ENCODE measurements around the gene ZPR1.

The ZPR1 gene

GRCh38 chr11:116750070-116750718 is 37.6 kb downstream of the ZPR1 start:
- no peak for DNase-seq (ENCODE audit: low spot score)

- DNase-seq (ENCODE audit: low spot score), result no peak
These were observed 45.7 kb downstream of the ZPR1 start for GRCh38 chr11:116742104-116742503.

GRCh38 chr11:116740741-116741140 is 47.1 kb downstream of the ZPR1 start:
- no peak for DNase-seq (ENCODE audit: low spot score)

- no peak for DNase-seq (ENCODE audit: low spot score)
These were observed 48.8 kb downstream of the ZPR1 start for GRCh38 chr11:116738975-116739374.

GRCh38 chr11:116736763-116737162 is 51.1 kb downstream of the ZPR1 start:
- DNase-seq (ENCODE audit: low spot score), result no peak

GRCh38 chr11:116733969-116734508 is 53.8 kb downstream of the ZPR1 start:
- DNase-seq (ENCODE audit: low spot score), result no peak

GRCh38 chr11:116733043-116733755 is 54.6 kb downstream of the ZPR1 start:
- no peak for DNase-seq (ENCODE audit: low spot score)

- peak; percentile 76 for DNase-seq (ENCODE audit: low spot score)
These were observed 55.4 kb downstream of the ZPR1 start for GRCh38 chr11:116732271-116733042.

GRCh38 chr11:116731821-116732220 is 56.0 kb downstream of the ZPR1 start:
- DNase-seq (ENCODE audit: low spot score), result no peak

GRCh38 chr11:116731097-116731761 is 56.6 kb downstream of the ZPR1 start:
- DNase-seq (ENCODE audit: low spot score), result no peak

- DNase-seq (ENCODE audit: low spot score), result no peak
These were observed 57.2 kb downstream of the ZPR1 start for GRCh38 chr11:116730601-116731000.

- DNase-seq (ENCODE audit: low spot score), result no peak
These were observed 57.6 kb downstream of the ZPR1 start for GRCh38 chr11:116730241-116730561.

GRCh38 chr11:116729501-116730240 is 58.2 kb downstream of the ZPR1 start:
- no peak for DNase-seq (ENCODE audit: low spot score)

- DNase-seq (ENCODE audit: low spot score), result no peak
These were observed 59.8 kb downstream of the ZPR1 start for GRCh38 chr11:116727990-116728389.

- DNase-seq (ENCODE audit: low spot score), result no peak
These were observed 62.2 kb downstream of the ZPR1 start for GRCh38 chr11:116725434-116726221.

- DNase-seq (ENCODE audit: low spot score), result no peak
These were observed 63.0 kb downstream of the ZPR1 start for GRCh38 chr11:116724813-116725212.
